GM12892 (cell line): ENCODE results near the gene SLC30A1.

Source experiments
- POLR2A ChIP-seq: IDR thresholded peaks from 2 replicates; pipeline ENCODE4 v1.6.1; 2011; ENCODE audit warnings: low read depth, low read length, control low read depth
- POLR2AphosphoS5 ChIP-seq: IDR thresholded peaks from 2 replicates; pipeline ENCODE4 v1.6.1; 2011; ENCODE audit warnings: low read depth, low read length, control low read depth

- TF ChIP-seq POLR2AphosphoS5 (no peak), POLR2A (no peak)
These were observed 20.9 kb downstream of the SLC30A1 start for GRCh38 chr1:211557894-211558625.
